ENCODE results near the gene IL1RN. TPM values are rescaled to one million over a fixed set of nuclear protein-coding genes. Genes with fewer than 3 reads are reported as not detected.

The IL1RN gene
- total RNA-seq, 1 donor from 2014 or later: not detected

- DNase-seq (ENCODE audit: low read depth): no peak
These were observed 24.1 kb upstream of the IL1RN start for GRCh38 chr2:113103277-113103676.

- no peak for DNase-seq (ENCODE audit: low read depth)
These were observed 23.3 kb upstream of the IL1RN start for GRCh38 chr2:113104054-113104611.

GRCh38 chr2:113105047-113105785 lies 22.2 kb upstream of the IL1RN start:
- no peak for DNase-seq (ENCODE audit: low read depth)

GRCh38 chr2:113111121-113111520 lies 16.3 kb upstream of the IL1RN start:
- DNase-seq (ENCODE audit: low read depth): no peak

GRCh38 chr2:113111823-113112287 lies 15.5 kb upstream of the IL1RN start:
- peak; percentile 75 for DNase-seq (ENCODE audit: low read depth)

GRCh38 chr2:113112441-113112840 lies 15.0 kb upstream of the IL1RN start:
- DNase-seq (ENCODE audit: low read depth): no peak

- DNase-seq (ENCODE audit: low read depth): no peak
These were observed 14.5 kb upstream of the IL1RN start for GRCh38 chr2:113112871-113113270.

- DNase-seq (ENCODE audit: low read depth): no peak
These were observed 13.6 kb upstream of the IL1RN start for GRCh38 chr2:113113807-113114206.

- no peak for DNase-seq (ENCODE audit: low read depth)
These were observed 13.0 kb upstream of the IL1RN start for GRCh38 chr2:113114224-113114945.

GRCh38 chr2:113114996-113115395 lies 12.4 kb upstream of the IL1RN start:
- DNase-seq (ENCODE audit: low read depth): no peak

GRCh38 chr2:113116100-113116958 lies 11.1 kb upstream of the IL1RN start:
- DNase-seq (ENCODE audit: low read depth): peak; percentile 11

- DNase-seq (ENCODE audit: low read depth): peak; percentile 54
These were observed 9.7 kb upstream of the IL1RN start for GRCh38 chr2:113117541-113118262.

GRCh38 chr2:113118263-113118657 lies 9.1 kb upstream of the IL1RN start:
- DNase-seq (ENCODE audit: low read depth): no peak

GRCh38 chr2:113119111-113119510 lies 8.3 kb upstream of the IL1RN start:
- DNase-seq (ENCODE audit: low read depth): no peak

GRCh38 chr2:113120861-113121260 lies 6.5 kb upstream of the IL1RN start:
- no peak for DNase-seq (ENCODE audit: low read depth)

- DNase-seq (ENCODE audit: low read depth): no peak
These were observed 5.0 kb upstream of the IL1RN start for GRCh38 chr2:113122364-113122763.

GRCh38 chr2:113123726-113124125 lies 3.7 kb upstream of the IL1RN start:
- no peak for DNase-seq (ENCODE audit: low read depth)

- peak; percentile 38 for DNase-seq (ENCODE audit: low read depth)
These were observed 3.0 kb upstream of the IL1RN start for GRCh38 chr2:113124181-113124961.

- no peak for DNase-seq (ENCODE audit: low read depth)
These were observed 2.2 kb upstream of the IL1RN start for GRCh38 chr2:113124984-113125855.
